ENCODE results near the gene SOHLH1.
"Not testable (repeated sequence)": the region's sequence is repeated elsewhere in the genome, so short reads cannot be mapped to it uniquely, and the experiment has no call there.

The SOHLH1 gene

DNA sequence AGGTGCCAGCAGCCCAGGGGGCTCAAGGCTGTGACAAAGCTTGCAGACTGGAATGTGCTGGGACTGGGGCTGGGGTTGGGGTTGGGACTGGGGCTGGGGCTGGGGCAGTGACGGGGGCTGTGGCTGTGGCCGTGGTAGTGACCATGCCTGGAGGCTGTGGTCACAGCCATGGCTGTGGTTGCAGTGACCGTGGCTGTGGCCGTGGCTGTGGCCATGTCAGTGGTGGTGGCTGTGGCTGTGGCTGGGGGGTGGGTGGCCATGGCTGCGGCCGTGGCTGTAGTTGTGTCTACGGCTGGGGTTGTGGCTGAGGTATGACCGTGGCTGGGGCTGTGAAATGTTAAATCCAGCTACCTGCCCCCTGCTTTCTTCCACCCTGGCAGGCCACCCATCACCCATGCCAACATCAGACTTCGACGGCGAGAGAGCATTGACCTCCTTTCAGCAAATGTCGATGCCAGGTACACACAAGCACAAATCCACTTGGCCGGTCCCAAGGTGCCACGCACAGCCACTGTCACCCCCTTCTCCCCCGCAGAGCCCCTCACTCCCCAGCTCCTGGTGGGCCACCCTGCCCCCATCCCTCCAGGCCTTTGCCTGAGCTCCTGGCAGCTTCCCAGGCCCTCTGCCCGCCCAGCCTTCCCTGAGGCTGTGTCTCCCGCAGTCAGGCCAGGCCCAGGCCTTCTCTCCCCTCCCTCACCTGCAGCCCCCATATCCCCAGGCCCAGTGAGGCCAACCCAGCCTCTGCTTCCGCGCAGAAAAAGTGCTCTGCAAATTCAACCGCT, 20.9 kb downstream of the SOHLH1 start:
- no peak for DNase-seq (ENCODE audit: low read depth in 2 of 2)

DNA sequence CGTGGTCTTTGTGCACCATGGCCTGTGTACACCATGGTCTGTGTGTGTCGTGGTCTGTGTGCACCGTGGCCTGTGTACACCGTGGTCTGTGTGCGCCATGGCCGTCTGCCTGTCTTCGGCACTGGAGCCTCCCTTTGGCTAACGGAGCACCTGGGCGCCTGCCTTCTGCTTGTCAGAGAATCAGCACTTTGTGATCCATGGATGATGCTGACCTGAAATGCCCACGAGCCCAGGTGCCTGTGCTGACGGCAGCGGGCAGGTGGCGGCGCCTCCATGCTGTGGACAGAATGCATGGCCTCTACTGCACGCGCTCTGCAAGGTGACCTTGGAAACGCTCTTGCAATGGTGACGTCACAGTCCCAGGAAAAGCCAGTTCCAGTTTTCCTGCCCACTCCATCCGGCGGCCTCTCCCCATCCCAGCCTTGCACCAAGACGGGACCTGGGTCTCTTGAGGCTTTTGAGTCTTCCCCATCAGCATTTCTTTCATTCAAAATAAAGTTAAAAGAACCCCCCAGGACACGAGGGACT, 21.6 kb downstream of the SOHLH1 start:
- no peak for DNase-seq (ENCODE audit: low read depth in 2 of 2)

DNA sequence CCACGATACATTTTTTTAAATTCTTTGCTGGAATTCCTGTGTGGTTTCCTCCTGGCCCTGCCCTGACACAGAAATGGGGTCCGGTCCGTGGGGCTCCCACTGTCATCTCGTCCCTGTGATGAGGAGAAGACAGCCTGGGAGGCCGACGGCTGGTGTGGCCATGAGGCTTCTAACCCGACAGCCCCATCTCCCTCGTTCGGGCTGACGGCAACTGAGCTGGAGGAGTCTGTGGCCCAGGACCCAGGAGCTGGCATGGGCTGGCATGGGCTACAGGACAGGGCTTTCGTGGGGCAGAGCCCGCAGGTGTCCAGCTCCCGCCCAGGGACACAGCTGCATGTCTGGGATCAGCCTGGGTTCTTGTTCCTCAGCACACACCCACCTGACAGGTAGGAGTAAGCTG, 22.4 kb downstream of the SOHLH1 start:
- DNase-seq (ENCODE audit: low read depth in 2 of 2) = no peak

DNA sequence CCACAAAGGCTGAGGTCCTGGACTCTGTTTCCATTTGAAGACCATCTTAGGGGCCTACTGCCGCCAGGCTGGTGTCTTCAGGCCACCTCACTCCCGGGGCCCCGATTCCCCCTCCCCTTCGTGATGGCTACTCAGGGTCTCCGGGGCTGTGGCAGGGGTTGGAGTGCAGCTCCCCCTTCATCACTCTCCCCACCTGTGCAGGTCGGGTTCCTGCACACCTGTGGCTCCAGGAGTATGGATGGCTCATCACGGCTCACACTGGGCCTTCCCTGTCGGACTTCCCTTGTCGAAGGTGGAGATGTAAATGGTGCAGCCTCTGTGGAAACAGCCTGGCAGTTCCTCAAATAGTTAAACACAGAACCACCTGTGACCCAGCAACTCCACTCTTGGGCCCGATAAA, 24.3 kb downstream of the SOHLH1 start:
- no peak for DNase-seq (ENCODE audit: low read depth in 2 of 2)

DNA sequence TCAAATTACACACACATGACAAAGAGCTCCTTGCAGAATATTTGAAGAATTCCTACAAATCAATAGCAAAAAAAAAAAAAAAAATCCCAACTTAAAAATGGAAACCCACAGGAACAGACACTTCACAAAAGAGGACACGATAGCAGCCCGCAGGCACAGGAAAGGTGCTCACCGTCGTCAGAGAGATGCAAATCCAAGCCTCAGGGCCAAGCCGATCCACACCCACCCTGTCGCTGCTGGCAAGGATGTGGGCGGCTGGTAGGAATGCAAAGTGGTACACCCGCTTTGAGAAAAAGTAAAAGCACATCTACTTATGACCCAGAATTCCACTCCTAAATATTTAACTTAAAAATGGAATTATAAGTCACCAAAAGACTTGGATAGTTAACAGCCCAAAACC, 25.3 kb downstream of the SOHLH1 start:
- no peak for DNase-seq (ENCODE audit: low read depth in 2 of 2)

DNA sequence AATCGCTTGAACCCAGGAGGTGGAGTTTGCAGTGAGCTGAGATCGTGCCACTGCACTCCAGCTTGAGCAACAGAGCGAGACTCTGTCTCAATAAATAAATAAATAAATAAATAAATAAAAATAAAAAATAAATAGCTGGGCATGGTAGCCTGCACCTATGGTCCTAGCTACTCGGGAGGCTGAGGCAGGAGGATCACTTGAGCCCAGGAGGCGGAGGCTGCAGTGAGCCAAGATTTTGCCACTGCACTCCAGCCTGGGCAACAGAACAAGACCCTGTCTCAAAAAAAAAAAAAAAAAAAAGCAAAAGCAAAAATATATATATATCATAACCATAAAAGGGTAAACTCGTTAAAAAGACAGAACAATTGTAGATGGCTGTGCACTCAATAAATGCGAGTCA, 26.5 kb downstream of the SOHLH1 start:
- not testable (repeated sequence) for DNase-seq (ENCODE audit: low read depth in 2 of 2)

DNA sequence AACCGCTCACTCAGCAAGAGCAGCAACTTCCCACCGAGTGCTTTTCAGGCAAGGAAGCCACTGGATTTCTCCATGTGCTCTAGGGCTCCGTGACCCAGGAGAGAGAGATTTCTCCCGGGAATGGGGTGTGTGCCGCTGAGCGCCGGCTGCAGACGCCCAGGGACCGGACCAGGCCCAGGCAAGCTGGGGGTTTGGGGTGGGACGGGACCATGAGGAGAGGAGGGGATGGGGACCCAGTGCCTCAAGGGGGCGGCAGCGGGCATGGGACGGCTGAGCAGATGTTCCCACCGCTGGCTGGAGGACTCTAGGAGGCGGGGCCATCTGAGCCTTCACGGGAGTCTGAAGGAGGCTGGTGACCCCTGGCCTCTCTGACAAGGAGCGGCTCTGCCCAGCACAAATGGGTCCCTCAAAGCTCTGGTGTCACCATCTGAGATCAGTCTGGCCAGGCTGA, 27.7 kb downstream of the SOHLH1 start:
- DNase-seq (ENCODE audit: low read depth in 2 of 2) = no peak

DNA sequence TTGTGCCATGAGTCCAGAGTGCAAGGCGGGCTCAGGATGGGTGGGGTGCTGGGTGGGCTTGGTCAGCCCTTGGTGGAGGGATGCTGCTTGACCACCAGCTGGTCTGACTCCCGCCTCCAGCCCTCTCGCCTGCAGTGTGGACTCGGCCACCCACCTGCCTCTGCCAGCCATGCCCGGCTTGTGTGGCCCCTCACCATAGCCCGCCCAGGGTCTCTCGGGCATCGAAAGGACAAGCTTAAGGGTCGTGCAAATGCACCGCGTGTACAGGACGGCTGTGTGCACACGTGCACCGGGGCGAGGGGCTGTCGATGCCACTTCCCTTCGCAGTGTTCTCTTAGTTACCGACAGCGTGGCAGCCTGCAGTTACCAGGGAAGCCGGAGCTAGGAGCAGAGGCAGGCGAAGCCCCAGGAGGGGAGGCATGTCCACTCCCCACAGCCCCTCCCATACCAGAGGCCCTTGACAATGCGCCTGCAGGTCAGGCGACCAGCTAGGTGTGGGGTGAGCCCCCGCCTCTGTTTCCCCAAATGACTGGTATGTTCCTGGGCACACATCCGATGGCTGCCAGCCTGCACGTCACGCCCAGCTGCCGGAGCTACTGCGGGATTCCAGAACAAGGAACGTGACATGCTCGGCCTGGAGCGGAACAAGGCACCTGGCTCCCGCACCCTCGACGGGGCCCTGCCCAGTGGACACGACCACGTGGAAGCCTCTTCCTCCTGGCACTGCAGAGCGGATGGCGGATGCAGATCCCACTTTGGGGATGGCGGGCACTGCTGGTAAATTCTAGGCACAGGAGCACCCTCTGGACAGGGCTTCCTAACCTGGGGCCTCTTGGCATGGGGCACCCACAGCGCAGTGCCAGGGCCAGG, 28.3 kb downstream of the SOHLH1 start:
- no peak for DNase-seq (ENCODE audit: low read depth in 2 of 2)

DNA sequence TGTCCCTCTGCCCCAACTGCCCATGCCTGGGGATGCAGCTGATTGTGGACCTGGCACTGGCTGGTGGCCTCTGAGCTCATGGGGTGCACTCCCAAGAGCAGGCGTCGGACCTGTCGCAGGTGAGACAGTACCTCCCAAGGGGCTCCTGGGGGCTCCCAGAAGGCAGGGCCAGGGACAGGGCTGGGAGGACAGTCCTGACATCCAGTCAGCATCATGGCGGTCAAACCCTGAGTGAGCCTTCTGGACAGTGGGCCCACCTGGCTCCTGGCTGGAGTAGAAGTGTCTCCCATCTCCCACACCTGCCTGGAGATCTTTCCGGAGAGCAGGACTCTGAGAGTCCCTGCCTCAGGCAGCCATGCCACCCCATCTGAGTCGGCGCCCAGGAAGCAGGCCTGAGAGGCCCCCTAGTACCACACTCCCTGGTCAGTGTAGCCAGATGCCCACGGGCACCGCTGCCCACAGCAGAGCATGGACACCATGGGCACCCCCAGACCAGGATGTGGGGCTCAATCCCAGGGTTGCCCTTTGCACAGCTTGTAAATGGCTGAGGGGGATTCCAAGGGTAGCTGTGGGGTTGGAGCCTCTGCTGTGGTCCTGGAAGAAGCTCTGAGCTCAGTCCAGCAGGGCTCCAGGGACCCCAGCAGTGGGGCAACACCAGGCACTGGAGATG, 29.5 kb downstream of the SOHLH1 start:
- no peak for DNase-seq (ENCODE audit: low read depth in 2 of 2)

DNA sequence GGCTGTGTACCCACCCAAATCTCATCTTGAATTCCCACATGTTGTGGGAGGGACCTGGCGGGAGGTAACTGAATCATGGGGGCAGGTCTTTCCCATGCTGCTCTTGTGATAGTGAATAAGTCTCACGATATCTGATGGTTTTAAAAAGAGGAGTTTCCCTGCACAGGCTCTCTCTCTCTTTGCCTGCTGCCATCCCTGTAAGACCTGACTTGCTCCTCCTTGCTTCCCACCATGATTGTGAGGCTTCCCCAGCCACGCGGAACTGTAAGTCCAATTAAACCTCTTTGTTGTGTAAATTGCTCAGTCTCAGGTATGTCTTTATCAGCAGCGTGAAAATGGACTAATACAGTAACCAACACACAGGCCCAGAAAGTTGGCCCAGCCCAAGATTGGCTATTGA, 30.3 kb downstream of the SOHLH1 start:
- not testable (repeated sequence) for DNase-seq (ENCODE audit: low read depth in 2 of 2)

DNA sequence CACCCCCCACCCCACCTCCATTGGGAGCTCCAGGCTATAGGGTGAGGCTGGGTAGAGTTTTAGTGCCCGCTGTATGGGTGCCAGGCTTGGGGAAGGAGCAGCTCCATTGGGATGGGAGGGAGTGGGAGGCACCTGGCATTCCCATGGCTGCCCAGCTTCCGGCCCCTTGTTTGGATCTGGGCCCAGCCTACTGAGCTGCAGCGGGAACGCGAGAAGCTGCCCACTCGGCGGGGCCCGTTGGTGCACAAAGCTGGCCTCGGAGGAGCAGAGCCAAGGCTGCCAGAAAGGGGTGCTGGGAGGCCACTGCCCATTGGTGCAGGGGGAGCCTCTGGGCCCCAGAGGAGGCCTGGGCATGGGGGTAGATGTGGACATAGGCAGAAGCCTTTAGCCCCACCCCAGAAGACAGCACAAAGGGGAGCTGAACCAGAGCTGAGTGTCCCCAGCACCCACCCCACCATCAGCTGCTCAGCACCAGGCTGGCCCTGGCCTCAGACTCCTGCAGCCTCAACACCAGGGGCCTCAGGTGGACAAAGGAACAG, 31.7 kb downstream of the SOHLH1 start:
- DNase-seq (ENCODE audit: low read depth in 2 of 2) = no peak

DNA sequence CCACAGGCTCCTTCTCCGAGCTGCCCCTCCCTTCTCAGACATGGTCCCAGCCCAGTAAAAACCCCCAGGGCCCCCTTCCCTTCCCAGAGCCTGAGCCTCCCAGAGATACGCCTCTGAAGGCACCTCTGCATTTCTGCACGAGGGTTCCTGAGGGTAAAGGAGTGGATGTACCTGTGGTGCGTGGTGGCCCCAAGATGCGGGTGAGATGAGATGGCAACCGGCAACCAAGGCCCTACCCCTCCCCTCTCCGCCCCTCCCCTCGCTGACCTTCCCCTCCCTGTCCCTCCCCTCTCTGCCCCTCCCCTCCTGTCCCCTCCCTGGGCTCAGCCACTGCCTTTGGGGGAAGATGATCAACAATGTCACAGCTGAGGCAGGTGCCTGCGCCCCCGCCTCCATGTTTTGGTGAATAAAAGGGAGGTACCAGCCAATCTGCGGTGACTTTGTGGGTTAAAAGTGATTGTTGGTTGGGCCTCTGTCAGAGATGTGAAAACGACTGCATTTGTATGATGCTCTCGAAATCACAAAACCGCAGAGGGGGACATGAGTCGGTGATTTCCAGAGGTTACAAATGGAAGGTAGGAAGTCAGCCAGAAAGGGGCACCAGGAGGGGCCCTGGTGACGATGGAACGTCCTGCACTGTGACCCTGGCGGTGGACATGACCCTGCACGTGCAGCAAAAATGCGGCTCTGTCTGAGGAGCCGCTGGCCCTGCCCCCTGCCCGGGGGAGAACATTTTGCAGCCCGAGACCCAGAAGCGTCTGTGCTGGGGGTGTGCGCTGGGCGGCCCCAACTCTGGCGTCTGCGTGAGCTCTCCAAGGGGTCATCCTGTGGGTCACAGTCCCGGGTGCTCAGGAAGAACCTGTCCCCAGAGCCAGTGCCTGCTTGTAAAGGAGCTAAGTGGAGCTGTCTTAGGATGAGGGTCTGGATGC, 32.5 kb downstream of the SOHLH1 start:
- no peak for DNase-seq (ENCODE audit: low read depth in 2 of 2)

DNA sequence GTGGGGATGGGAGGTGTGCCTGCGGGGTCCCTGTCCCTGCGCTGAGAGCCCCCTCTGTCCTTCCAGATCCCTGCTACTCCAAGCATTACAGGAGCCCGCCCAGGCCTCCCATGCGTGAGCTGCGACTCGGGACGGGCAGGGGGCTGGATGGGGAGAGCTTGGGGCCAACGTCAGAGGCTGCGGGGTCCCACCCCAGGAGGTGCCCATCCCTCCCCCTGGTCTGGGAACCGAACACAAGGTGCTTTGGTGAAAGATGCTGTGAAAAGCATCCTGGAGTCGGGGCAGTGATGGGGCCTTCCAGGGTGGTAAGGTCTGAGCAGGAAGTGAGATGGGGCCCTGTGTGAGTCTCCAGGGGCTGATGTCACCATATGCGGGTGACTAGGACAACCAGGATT, 33.5 kb downstream of the SOHLH1 start:
- no peak for DNase-seq (ENCODE audit: low read depth in 2 of 2)

DNA sequence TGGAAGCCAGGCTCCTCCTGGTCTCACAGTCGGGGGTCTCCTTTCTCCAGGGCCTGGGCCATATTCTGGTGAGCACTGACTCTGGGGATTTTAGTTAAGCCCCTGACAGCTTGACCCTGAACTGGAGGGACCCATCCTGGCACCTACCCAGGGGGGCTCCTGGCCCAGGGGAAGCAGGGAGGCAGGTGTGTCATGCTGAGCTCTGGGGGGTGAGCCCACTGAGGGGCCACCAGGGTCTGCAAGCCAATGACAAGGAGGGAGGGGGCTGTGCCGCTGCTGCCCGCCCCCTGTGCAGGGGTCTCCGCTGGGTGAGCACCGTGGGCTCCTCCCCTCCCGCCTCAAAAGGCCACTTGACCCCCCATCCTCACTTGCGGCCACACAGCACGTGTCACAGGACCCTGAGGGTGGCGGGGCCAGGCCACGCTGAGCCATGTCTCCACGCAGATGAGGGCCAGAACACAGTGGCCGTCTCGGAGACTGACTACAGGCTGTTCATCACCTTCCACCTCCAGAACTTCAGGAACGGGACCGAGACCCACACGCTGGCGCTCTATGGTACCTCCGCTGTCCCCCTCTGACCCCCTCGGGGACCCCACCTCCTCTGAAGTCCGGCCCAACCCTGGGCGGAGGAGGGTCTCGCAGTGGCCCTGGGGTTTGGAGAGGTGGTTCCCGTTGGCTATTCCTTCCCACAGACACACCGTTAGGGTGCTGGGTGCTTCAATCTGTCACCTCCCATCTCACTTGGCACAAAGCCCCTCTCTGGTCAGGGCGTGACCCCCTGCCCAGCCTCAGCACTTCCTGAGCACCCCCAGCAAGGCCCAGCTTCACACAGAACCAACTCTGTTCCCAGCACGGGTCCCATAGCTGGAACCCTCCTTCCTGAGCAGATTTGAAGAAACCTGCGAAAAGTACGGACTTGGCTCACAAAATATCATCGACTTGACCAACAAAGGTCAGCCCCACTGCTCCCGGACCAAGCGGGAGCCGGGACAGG, 34.2 kb downstream of the SOHLH1 start:
- DNase-seq (ENCODE audit: low read depth in 2 of 2) = no peak

DNA sequence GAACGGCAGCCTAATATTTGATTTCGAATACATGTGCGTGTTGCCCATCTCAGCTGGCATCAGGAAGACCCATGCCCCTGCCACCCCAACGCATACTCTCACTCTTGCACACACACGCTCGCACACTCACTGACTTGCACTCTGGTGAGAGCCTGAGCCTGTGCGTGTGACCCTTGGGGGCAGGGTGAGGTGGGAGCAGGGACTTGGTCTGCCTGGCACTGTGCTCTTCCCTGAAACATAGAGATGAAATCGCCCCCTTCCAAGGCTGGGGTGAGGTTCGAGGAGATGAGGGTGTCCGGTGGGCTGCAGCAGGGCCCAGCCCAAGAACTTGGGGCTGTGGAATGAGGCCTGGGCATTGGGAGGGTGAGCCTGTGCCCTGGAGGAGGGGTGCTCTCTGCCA, 35.0 kb downstream of the SOHLH1 start:
- no peak for DNase-seq (ENCODE audit: low read depth in 2 of 2)

DNA sequence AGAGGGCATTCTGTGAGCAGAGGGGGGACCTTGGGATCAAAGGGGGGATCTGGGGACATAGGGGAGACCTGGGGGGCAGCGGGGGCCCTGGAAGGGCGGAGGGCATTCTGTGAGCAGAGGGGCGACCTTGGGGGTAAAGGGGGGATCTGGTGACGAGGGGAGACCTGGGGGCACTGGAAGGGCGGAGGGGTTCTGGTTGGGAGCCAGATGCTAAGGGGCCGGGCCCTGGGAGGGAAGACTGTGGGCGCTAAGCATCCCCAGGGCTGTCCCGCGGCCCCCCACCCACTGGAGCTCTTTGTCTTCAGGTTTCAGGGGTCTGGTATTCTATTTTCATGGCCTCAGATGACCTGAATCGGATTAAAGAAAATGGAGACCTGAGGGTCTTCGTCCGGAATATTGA, 35.4 kb downstream of the SOHLH1 start:
- no peak for DNase-seq (ENCODE audit: low read depth in 2 of 2)

DNA sequence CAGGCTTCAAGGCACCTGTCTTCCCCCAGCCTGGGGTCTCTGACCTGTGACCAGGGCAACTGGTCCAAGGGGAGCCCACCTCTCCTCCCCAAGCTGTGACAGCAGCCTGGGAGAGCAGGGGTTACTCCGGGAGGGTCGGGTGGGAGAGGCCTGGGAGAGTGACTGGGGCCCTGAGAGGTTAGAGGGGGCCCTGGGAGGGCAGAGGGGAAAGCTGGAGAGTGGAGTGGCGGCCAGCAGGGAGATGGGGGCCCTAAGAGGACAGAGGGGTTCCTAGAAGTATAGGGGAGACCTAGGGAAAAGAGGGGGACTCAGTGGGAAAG, 35.9 kb downstream of the SOHLH1 start:
- DNase-seq (ENCODE audit: low read depth in 2 of 2) = no peak

DNA sequence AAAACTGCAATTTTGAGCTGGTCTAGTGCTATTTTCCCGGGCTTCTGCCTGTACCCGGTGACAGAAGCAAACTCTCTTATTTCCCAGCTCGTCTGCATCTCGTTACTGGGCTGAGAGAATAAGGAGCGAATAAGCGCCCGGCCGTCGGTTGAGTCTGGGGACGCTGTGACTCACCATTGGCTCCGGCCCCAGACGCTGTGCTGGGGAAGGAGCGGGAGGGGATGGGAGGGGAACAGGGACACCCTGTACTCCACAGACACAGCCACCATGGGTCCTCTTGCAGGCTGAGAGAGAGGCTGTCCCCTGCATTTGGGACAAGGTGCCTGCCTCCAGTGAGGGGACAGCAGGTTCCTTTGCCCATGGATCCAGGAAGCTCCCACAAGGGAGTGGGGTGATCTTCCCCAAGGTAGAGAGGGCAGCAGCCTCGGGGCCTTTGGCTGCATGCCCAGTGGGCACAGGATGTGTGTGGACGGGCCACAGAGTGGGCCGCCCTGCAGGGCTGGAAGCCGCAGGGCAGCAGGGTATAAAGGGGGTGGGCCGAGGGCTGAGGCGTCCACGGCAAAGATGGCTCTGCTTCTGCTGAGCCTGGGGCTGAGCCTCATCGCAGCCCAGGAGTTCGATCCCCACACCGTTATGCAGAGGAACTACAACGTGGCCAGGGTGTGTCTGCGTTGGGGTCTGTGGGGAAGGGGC, 36.4 kb downstream of the SOHLH1 start, which contains the start of gene LCN9:
TSS of gene LCN9 (plus strand) at position 552 of the 693 bp plus-strand sequence. CDS start at position 565, 13 bp downstream.
- no peak for DNase-seq (ENCODE audit: low read depth in 2 of 2)

All from fibroblast of skin of left biceps (primary cell).